T-helper 17 cell (primary cell): Measurements from ENCODE around the gene DNAJC15. TPM values are rescaled to one million over a fixed set of nuclear protein-coding genes. Genes with fewer than 3 reads are reported as not detected.

Experiments
- ATAC-seq: fragments of 150-1000 bp; cut with Tn5 transposase; 2 replicates; pipeline ENCODE4 v1.10.0; 2021; ENCODE audit warnings: mild to moderate bottlenecking, moderate library complexity
- DNase-seq, 3 donors: peaks; one replicate each; pipeline versions ENCODE4 v3.0.0 to v3.0.0-alpha.2; 2020 to 2021
- H3K9me3 ChIP-seq: one replicate; pipeline ENCODE4 v1.7.0; 2013; ENCODE audit warnings: low read length, mild to moderate bottlenecking; ENCODE audit not compliant: control insufficient read depth, poor library complexity, severe bottlenecking
- H3K27ac Mint-ChIP-seq: one replicate; pipeline ENCODE4 v1.8.0; 2022; ENCODE audit warnings: mild to moderate bottlenecking, moderate library complexity, mixed read lengths
- H3K27me3 Mint-ChIP-seq: one replicate; pipeline ENCODE4 v1.8.0; 2022; ENCODE audit warnings: mixed read lengths
- H3K36me3 Mint-ChIP-seq: one replicate; pipeline ENCODE4 v1.8.0; 2022; ENCODE audit warnings: low read depth, mixed read lengths
- H3K4me1 Mint-ChIP-seq: one replicate; pipeline ENCODE4 v1.8.0; 2022; ENCODE audit warnings: mild to moderate bottlenecking, mixed read lengths
- H3K4me3 Mint-ChIP-seq: one replicate; pipeline ENCODE4 v1.8.0; 2022; ENCODE audit warnings: mild to moderate bottlenecking, moderate library complexity, mixed read lengths
- total RNA-seq, 4 donors: library from RNA in 2 of 4; stranded (reverse) in 2 of 4; gene quantifications; one replicate each; pipeline ENCODE4 v1.2.3 and lab custom pipeline; 2022 to 2026

Gene DNAJC15
- total RNA-seq, 2 donors from 2014 or later: 6.4 to 8.1 TPM

DNA sequence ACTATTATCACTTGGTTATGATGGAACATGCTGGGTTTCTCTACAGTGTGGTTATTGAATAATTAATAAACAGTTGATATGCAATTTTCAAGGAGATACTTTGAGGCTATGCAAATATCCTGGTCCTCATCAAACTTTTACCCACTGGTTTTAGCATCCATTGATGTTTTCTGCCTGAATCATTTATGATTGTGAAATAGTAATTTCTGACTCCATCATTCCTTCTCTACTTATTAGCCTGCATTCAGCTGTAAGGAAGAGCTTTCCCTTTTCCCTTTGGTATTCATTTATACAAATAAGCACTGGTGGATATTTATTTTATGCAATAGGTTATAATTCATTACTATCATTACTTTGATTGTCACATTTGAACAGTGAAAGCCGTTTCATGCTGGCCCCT lies 13.9 kb upstream of the DNAJC15 start:
- Mint-ChIP-seq H3K4me3 (no peak overlapping the region), H3K27me3 (peaks cover 14% of the 10 kb centered on the region), H3K4me1 (no peaks in the 10 kb centered on the region), H3K27ac (no peak overlapping the region), H3K36me3 (peaks cover 7% of the 10 kb centered on the region)
- no peaks in the 10 kb centered on the region for H3K9me3 ChIP-seq
- DNase-seq (no peak), ATAC-seq (no peak)

DNA sequence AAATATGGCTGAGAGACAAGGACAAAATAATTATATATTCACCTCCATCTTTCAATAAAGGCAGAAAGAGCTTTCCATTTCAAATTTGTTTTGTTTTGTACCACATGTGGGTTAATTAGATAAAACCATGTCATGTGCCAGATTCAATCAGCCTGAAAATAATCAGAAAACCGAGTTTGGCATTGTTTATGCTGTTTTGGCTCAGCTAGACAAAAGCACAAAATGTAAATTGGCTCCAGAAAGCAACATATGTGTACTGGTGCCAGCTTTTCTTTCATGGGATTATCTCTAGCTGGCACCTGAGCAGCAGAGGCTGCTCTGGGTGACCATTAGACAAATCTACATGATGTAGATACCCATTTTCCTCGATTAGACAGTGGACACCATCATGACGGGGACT lies 9.2 kb upstream of the DNAJC15 start:
- no peaks in the 10 kb centered on the region for H3K4me1 Mint-ChIP-seq
- H3K27me3 Mint-ChIP-seq: peaks cover 5% of the 10 kb centered on the region
- ATAC-seq (no peak), DNase-seq (no peak)
- H3K9me3 ChIP-seq: no peaks in the 10 kb centered on the region
- peaks cover 2% of the 10 kb centered on the region for H3K36me3 Mint-ChIP-seq
- no peak overlapping the region for H3K27ac Mint-ChIP-seq
- no peak overlapping the region for H3K4me3 Mint-ChIP-seq

DNA sequence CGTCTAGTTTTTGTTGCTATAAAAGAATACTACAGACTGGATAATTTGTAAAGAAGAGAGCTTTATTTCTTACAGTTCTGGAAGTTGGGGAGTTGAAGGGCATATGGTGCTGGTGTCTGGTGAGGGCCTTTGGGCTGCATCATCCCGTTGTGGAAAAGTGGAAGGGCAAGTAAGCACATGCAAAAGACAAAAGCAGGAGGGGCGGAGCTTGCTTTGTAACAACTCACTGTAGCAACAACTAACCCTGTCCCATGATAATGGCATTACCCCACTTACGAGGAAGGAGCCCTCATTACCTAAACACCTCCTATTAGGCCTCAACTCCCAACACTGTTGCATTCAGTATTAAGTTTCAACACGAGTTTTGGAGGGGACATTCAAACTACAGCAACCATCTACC lies 7.2 kb upstream of the DNAJC15 start:
- H3K9me3 ChIP-seq: no peaks in the 10 kb centered on the region
- ATAC-seq (no peak), DNase-seq (no peak)
- H3K27me3 Mint-ChIP-seq: no peaks in the 10 kb centered on the region
- H3K36me3 Mint-ChIP-seq: no peaks in the 10 kb centered on the region
- no peak overlapping the region for H3K4me3 Mint-ChIP-seq
- no peak overlapping the region for H3K27ac Mint-ChIP-seq
- no peaks in the 10 kb centered on the region for H3K4me1 Mint-ChIP-seq

DNA sequence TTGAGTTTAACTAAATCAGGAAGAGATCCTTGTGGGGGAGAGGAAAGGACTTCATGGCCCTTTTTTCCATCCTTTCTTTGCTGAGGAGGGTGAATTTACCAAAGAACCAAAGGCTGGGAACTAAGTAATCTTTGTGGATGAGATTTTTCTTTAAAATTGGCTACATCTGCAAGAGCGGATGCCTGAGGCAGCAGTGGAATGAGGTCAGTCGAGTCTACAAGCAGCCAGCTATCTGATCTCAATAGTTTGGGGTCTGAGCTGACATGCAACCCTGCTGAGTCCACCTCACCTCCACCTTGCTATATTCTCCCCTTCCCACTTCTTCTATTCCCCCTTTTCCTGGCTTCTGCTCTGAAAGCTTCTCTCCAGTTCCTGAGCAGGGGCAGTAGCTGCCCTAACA lies 3.6 kb upstream of the DNAJC15 start:
- no peaks in the 10 kb centered on the region for H3K9me3 ChIP-seq
- peaks cover 6% of the 10 kb centered on the region for H3K4me1 Mint-ChIP-seq
- H3K27ac Mint-ChIP-seq: no peak overlapping the region
- DNase-seq (no peak), ATAC-seq (no peak)
- no peaks in the 10 kb centered on the region for H3K36me3 Mint-ChIP-seq
- no peak overlapping the region for H3K4me3 Mint-ChIP-seq
- no peaks in the 10 kb centered on the region for H3K27me3 Mint-ChIP-seq

DNA sequence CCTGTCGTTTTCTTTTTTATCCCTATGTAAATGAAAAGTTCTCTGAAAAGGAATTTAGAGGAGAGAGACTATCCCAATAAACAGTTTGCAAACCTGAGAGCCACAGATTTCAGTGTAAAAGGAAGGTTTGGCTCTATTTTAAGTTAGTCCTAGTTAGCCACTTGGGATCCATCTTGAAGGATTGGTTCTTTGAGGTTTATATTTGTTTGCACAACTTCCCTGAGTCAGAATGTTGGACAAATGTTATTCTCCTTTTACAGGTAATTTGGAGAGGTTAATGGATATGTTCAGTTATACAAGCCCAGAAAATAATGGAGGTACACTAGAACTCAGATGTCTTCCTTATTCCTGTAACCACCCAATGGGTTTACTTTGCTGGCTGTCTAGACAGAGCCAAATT lies 2.6 kb upstream of the DNAJC15 start:
- Mint-ChIP-seq H3K27ac (no peak overlapping the region), H3K4me3 (no peak overlapping the region), H3K27me3 (no peaks in the 10 kb centered on the region), H3K4me1 (peaks cover 10% of the 10 kb centered on the region), H3K36me3 (no peaks in the 10 kb centered on the region)
- no peak for DNase-seq
- ATAC-seq: no peak
- H3K9me3 ChIP-seq: no peaks in the 10 kb centered on the region

DNA sequence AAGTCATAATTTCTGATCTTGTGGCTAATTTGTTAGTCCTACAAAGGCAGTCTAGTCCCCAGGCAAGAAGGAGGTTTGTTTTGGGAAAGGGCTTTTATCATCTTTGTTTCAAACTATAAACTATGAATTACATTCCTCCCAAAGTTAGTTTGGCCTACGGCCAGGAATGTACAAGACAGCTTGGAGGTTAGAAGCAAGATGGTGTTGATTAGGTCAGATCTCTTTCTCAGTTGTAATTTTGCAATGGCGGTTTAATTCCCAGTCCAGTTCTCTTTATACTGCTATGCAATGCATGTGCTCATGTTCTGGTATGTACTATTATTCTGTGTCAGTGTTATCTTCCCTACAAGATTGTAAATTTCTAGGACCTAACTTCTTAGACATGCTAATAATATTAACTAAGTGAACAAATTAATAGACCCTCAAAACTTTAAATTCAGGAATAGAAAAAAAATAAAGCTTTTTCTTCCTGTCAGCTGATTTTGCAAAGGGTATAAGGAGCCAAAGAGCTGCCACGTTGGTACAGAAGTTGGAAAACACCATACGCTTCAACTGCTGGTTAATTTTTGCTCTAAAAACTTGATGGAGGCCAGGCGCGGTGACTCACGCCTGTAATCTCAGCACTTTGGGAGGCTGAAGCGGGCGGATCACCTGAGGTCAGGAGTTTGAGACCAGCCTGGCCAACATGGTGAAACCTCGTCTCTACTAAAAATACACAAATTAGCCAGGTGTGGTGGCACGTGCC lies 1.3 kb upstream of the DNAJC15 start:
- Mint-ChIP-seq H3K27ac (no peak overlapping the region), H3K4me3 (no peak overlapping the region), H3K27me3 (no peaks in the 10 kb centered on the region), H3K4me1 (peaks cover 13% of the 10 kb centered on the region), H3K36me3 (no peaks in the 10 kb centered on the region)
- ATAC-seq (no peak), DNase-seq (no peak)
- no peaks in the 10 kb centered on the region for H3K9me3 ChIP-seq

DNA sequence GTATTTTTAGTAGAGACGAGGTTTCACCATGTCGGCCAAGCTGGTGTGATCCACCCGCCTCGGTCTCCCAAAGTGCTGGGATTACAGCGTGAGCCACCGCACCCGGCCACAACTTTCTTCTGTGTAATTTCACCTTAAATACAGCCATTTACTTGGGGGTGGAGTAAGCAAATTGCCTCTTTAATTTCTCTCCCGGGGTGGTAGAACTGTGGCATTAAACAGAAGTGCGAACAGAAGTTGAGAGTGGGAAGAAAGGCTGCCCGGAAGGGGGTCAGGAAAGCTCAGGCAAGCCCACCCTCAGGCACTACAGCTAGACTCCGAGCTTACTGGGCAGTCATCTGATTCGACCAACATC lies 475 bp upstream of the DNAJC15 start:
- ATAC-seq (no peak), DNase-seq (no peak)
- H3K27ac Mint-ChIP-seq: peak overlapping the region; percentile 96
- H3K4me1 Mint-ChIP-seq: peaks cover 14% of the 10 kb centered on the region
- no peaks in the 10 kb centered on the region for H3K9me3 ChIP-seq
- no peaks in the 10 kb centered on the region for H3K36me3 Mint-ChIP-seq
- H3K4me3 Mint-ChIP-seq: peak overlapping the region; percentile 98
- H3K27me3 Mint-ChIP-seq: no peaks in the 10 kb centered on the region

DNA sequence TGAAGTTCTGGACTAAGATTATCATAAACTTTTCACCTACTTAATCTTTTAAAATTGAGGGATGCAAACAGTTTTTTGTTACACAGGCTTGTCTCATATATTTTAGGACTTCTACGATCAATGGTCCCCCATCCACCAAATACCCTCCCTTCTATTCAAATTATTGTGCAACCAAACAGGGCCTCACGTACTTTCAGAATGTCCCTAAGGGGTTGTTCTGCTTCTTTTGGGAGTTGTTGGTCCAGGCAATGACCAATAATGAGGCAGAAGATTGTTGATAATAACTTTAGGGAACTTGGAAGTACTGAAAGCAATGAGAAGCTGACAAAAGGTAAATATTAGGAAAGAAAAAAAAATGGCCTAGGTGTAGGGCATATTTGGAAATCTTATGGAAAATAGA lies 2.9 kb downstream of the DNAJC15 start:
- H3K36me3 Mint-ChIP-seq: peaks cover 11% of the 10 kb centered on the region
- DNase-seq (no peak), ATAC-seq (no peak)
- H3K27ac Mint-ChIP-seq: no peak overlapping the region
- H3K9me3 ChIP-seq: no peaks in the 10 kb centered on the region
- no peaks in the 10 kb centered on the region for H3K27me3 Mint-ChIP-seq
- H3K4me1 Mint-ChIP-seq: peaks cover 30% of the 10 kb centered on the region
- H3K4me3 Mint-ChIP-seq: no peak overlapping the region

DNA sequence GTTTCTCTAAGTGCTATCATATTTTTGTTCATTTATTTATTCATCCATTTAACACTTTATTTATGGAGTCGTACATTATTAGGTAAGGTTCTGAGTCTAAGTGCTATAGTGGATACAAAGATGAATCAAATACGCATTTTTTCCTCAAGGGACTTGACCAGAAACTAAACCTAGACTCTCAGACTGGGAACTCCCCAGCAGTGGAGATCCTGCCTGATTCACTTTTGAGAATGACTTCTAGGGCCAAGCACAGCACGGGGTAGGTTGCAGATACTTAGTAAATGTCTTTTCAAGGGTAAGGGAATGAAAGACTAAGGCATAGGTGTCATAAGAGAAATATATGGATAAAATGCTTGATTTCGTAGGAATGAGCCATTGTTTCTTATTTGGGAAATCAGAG lies 7.2 kb downstream of the DNAJC15 start:
- H3K27ac Mint-ChIP-seq: no peak overlapping the region
- peaks cover 33% of the 10 kb centered on the region for H3K4me1 Mint-ChIP-seq
- no peaks in the 10 kb centered on the region for H3K9me3 ChIP-seq
- no peak for ATAC-seq
- peaks cover 11% of the 10 kb centered on the region for H3K36me3 Mint-ChIP-seq
- no peak overlapping the region for H3K4me3 Mint-ChIP-seq
- H3K27me3 Mint-ChIP-seq: no peaks in the 10 kb centered on the region
- DNase-seq: no peak

DNA sequence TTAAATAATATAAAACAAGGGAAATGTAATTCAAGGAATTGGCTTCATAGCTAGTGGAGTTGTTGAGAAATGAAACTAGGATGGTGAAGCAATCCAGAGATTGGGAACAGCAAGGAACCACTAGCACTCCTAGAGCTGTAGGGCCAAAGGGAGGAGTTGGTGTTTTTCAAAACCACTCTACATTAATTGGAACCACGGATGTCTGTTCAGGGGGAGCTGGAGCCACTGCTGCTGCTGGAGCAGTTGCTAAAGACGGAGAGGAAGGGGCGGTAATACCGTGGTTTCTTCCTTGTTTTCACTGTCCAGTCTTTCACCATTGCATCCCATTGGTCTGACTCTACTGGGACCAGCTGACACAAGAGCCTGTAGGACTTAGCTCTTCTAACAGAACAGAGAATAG lies 8.5 kb downstream of the DNAJC15 start:
- no peaks in the 10 kb centered on the region for H3K9me3 ChIP-seq
- Mint-ChIP-seq H3K27ac (no peak overlapping the region), H3K4me1 (peaks cover 32% of the 10 kb centered on the region), H3K36me3 (peaks cover 11% of the 10 kb centered on the region), H3K27me3 (no peaks in the 10 kb centered on the region), H3K4me3 (no peak overlapping the region)
- no peak for DNase-seq
- ATAC-seq: no peak

DNA sequence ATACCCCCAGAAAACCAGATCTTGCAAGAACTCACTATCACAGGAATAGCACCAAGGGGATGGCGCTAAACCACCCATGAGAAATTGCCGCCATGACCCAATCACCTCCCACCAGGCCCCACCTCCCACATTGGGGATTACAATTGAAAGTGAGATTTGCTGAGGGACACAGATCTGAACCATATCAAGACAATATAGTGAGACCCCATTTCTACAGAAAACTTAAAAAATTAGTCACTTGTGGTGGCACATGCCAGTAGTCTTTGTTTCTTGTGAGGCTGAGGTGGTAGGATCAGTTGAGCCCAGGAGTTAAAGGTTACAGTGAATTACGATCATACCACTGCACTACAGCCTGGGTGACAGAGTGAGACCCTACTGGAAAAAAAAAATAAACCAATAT lies 9.7 kb downstream of the DNAJC15 start:
- Mint-ChIP-seq H3K27ac (peak overlapping the region; percentile 8), H3K36me3 (peaks cover 13% of the 10 kb centered on the region), H3K27me3 (no peaks in the 10 kb centered on the region), H3K4me3 (no peak overlapping the region), H3K4me1 (peaks cover 34% of the 10 kb centered on the region)
- no peak for ATAC-seq
- DNase-seq: no peak
- H3K9me3 ChIP-seq: no peaks in the 10 kb centered on the region

DNA sequence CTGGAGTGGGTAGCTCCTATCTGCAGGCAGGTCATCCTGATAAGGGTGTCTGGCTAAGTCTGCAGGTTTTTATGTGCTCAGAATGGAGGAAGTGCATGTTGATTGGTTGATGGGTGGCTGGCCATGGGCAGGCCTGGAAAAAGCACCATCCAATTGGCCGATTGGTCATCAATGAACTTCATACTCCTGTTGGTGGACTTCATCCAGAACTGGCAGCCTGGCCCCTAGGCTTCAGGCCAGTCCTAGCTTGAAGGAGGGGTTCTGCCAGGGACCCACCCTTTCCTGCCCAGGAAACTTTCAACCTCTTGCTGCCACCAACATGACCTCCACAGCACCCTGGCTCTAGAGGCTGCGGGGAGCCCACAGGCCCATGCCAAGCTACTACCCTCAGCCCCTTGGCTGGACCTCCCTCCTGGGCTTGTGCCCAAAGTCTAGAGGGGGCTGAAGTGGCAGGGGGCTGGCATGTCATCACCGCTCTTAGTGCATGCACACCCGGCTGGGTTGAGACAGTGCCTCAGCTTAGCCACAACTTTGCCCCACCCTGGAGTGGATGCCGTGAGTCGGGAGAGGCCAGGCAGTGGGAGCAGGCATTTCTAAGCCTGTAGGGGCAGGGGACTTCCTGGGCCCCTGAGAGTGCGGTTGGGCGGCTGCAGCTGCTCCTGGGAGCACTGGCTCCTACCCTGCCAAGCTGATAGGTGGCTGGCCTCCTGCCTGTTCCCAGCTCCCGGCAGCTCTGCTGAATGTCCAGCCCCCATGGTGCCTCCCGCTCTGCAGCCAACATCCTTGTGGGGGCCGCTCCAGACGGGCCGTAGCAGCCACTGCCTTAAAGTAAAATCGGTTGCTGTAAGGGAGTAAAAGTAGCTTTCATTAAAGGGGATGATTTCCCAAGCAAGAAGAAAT lies 13.2 kb downstream of the DNAJC15 start:
- no peaks in the 10 kb centered on the region for H3K27me3 Mint-ChIP-seq
- DNase-seq (no peak), ATAC-seq (no peak)
- no peak overlapping the region for H3K27ac Mint-ChIP-seq
- H3K4me3 Mint-ChIP-seq: no peak overlapping the region
- H3K36me3 Mint-ChIP-seq: peaks cover 7% of the 10 kb centered on the region
- no peaks in the 10 kb centered on the region for H3K9me3 ChIP-seq
- peaks cover 23% of the 10 kb centered on the region for H3K4me1 Mint-ChIP-seq

DNA sequence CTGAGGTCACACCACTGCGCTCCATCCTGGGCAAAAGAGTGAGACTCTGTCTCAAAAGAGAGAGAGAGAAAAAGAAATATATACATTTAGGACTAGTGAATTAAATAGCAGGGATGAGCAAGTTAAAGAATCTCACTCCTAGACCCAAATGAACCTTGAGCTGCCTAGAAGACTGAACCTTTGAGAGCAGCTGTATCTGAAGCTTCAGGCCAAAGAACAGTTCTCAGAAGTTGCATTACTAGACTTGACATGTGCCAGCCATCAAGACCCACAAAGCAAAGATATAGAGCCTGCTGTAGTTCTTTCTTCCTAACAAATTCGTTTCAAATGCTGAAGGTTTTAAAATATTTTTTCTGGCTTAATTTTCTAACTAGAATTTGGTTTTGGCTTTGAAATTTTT lies 16.6 kb downstream of the DNAJC15 start:
- Mint-ChIP-seq H3K27ac (peak overlapping the region; percentile 41), H3K4me1 (peaks cover 32% of the 10 kb centered on the region), H3K36me3 (peaks cover 9% of the 10 kb centered on the region), H3K4me3 (no peak overlapping the region), H3K27me3 (no peaks in the 10 kb centered on the region)
- DNase-seq (no peak), ATAC-seq (no peak)
- no peaks in the 10 kb centered on the region for H3K9me3 ChIP-seq
